GM12892 (cell line): ENCODE results near the gene ZNF418.

Source experiments
- POLR2A ChIP-seq: IDR thresholded peaks from 2 replicates; pipeline ENCODE4 v1.6.1; 2011; ENCODE audit warnings: low read depth, low read length, control low read depth
- POLR2AphosphoS5 ChIP-seq: IDR thresholded peaks from 2 replicates; pipeline ENCODE4 v1.6.1; 2011; ENCODE audit warnings: low read depth, low read length, control low read depth
- TAF1 ChIP-seq: IDR thresholded peaks from 2 replicates; pipeline ENCODE4 v1.6.1; 2011; ENCODE audit warnings: low read depth, mild to moderate bottlenecking, control low read depth, low read length, borderline replicate concordance

DNA sequence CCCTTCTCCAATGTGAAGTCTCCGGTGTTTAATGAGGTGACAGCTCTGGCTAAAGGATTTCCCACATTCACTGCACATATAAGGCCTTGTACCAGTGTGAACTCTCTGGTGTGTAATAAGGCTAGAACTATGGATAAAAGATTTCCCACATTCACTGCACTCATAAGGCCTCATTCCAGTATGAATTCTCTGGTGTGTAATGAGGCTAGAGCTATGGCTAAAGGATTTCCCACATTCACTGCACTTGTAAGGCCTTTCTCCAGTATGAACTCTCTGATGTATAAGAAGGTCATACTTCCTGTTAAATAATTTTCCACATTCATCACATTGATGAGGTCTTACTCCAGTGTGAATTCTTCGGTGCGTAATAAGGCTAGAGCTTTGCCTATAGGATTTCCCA lies 6.4 kb upstream of the ZNF418 start:
- TF ChIP-seq POLR2A = no peak
- no peak for TF ChIP-seq POLR2AphosphoS5
- TF ChIP-seq TAF1 = no peak
